ENCODE results near the gene OR7C1. TPM values are rescaled to one million over a fixed set of nuclear protein-coding genes. Genes with fewer than 3 reads are reported as not detected.
A peak's percentile ranks its signal among the peaks of the same experiment; 100 is the strongest.

Gene OR7C1
- total and polyA plus RNA-seq, 10 of the 15 experiments (the other 5 are each of a cell fraction or from before 2014, with no cell fraction given), result 0.04 to 0.06 TPM; not detected in 8

- Histone ChIP-seq H3K27me3 (replicated peaks in 1 of 2; ENCODE audit: control insufficient read depth in 2 of 2, insufficient read depth in 2 of 2, low read length in 1 of 2) (no peaks in the 10 kb centered on the region), H4K20me1 (ENCODE audit: control insufficient read depth, insufficient read depth) (no peaks in the 10 kb centered on the region), H3K9ac (ENCODE audit: control insufficient read depth, insufficient read depth, low read length) (no peak overlapping the region), H2AFZ (ENCODE audit: control insufficient read depth, low read depth, low read length) (peak overlapping the region; percentile 58), H3K27ac (ENCODE audit: control insufficient read depth, insufficient read depth) (no peak overlapping the region), H3K4me3 (no peak overlapping the region), H3K4me1 (ENCODE audit: control insufficient read depth, insufficient read depth, low read length) (peaks cover 24% of the 10 kb centered on the region; the same call in 1 of the 2 replicates), H3K9me3 (replicated peaks; ENCODE audit: control insufficient read depth, insufficient read depth, low read length) (no peaks in the 10 kb centered on the region), H3K36me3 (ENCODE audit: control insufficient read depth in 2 of 2, insufficient read depth in 2 of 2, low read length in 1 of 2) (no peaks in the 10 kb centered on the region), H3K79me2 (ENCODE audit: control insufficient read depth, insufficient read depth, low read length) (no peaks in the 10 kb centered on the region), H3K4me2 (ENCODE audit: control insufficient read depth, insufficient read depth) (no peak overlapping the region)
- FAIRE-seq, result peak; percentile 38
- ChIA-PET CTCF (interaction anchor here (0.7 to 1.7 kb wide), 12 partner anchors 11 to 230 kb away, joined by 3 to 7 read pairs (median 3); no protein-coding TSS in a partner anchor), SMC1A (ENCODE audit: uncharacterized antibody, unreplicated experiment) (interaction anchor here (0.6 to 1.8 kb wide), 2 partner anchors 12 to 72 kb away, joined by 3 read pairs; no protein-coding TSS in a partner anchor), RAD21 (ENCODE audit: unreplicated experiment) (interaction anchor here (0.7 to 1.0 kb wide), 2 partner anchors 213 to 804 kb away, joined by 3 to 8 read pairs; no protein-coding TSS in a partner anchor), POLR2A (interaction anchor here (0.6 to 0.7 kb wide), 2 partner anchors 510 to 547 kb away, joined by 3 to 5 read pairs; no protein-coding TSS in a partner anchor)
- in situ Hi-C loops (cut with MboI), result no loop called here
- ATAC-seq, result peak; percentile 54
- no peak for DNase-seq (ENCODE audit: low read depth, low spot score)
- intact Hi-C loops (cut with micrococcal nuclease; ENCODE audit: unreplicated experiment), result loop anchor here (10.0 kb wide), 1 partner anchor 212 kb away; the partner anchor contains the start of gene NDUFB7
- WGBS (ENCODE audit: insufficient coverage, insufficient replicate concordance, low lambda C conversion rate, missing lambda C conversion rate), result 27% methylated on average over 18 of the region's 18 CpGs
- BruUV-seq (replicated peaks), result no TSS peak
- TF ChIP-seq GABPA (IDR thresholded peaks at IDR 0.05; ENCODE audit: low read depth), result no peak
- TF ChIP-seq EED (IDR thresholded peaks at IDR 0.05; ENCODE audit: low read depth), result 0 out of 2 replicates have a peak, but pooled peaks have one; percentile 23
- no peak for TF ChIP-seq SKIL (IDR thresholded peaks at IDR 0.05; ENCODE audit: low read depth, poor library complexity, severe bottlenecking)
- TF ChIP-seq SMC3 (IDR thresholded peaks at IDR 0.05; ENCODE audit: borderline replicate concordance, low read length), result peak; percentile 26; the same call in 1 of the 2 replicates
- TF ChIP-seq MEF2A (IDR thresholded peaks at IDR 0.05; ENCODE audit: insufficient read depth, low read depth, low read length), result no peak
- TF ChIP-seq CTCF (IDR thresholded peaks at IDR 0.05 in 2 of 3, conservative IDR thresholded peaks at IDR 0.05 in 1 of 3; ENCODE audit: control insufficient read depth in 2 of 3, extremely low read depth in 1 of 3, insufficient read depth in 1 of 3, low read depth in 3 of 3, low read length in 3 of 3), result peak; percentile 56 to 88 (median 81)
- peak; percentile 69 for TF ChIP-seq RAD21 (IDR thresholded peaks at IDR 0.05; ENCODE audit: insufficient read depth, low read depth, low read length)
These were observed 48.5 kb downstream of the OR7C1 start for GRCh38 chr19:14786421-14786851.

Measured in GM12878 (cell line).